Kasumi-1 (cell line): ENCODE results near the gene PGRMC2.
A peak's percentile ranks its signal among the peaks of the same experiment; 100 is the strongest.

Source experiments
- DNase-seq, 2 experiments: peaks; one replicate each; lab custom pipeline; 2025; lab: John Stamatoyannopoulos, UW

The PGRMC2 gene

GRCh38 chr4:128287141-128287870 lies at the start of gene PGRMC2:
Gene PGRMC2 (minus strand): TSS chr4:128287813. CDS start chr4:128287790, 23 bp downstream.
- DNase-seq: peak in 1 of 2 experiments; percentile 47

DNA sequence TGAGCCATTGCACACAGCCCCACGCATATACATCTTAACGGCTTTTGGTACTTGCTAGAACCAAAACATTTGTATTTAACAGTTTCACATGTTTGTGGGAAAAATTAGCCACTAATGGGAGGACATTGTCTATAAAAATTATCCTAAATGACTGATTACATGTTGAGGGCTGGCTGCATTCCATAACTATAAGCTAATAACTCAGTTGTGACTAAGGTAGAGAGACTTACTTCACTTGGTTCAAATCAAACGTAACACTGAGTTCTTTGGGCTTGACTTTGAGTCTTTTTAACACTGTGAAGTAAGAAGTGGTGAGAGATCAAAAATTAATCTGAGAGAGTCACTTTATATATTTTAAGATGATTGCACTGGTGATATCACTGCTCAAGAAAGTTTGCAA lies 47.9 kb upstream of the PGRMC2 start:
- DNase-seq: no peak

DNA sequence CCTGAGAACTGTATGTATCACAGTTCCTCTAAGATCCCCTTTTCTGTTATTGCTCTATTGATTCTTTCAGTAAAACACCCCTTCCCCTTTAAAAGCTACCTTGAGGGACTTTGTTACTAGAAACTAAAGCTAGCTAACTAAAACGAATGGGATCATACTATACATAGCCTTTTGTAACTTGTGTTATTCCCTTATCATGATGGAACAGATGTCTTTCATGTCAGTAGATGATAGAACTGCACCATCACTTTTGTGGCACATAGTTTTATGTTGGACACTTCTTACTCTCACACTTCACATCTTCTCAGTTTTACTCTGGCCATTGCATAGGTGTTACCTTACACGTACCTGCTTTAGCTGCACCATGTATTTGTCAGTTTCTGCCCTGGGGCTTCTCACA lies 46.6 kb upstream of the PGRMC2 start:
- DNase-seq: no peak

DNA sequence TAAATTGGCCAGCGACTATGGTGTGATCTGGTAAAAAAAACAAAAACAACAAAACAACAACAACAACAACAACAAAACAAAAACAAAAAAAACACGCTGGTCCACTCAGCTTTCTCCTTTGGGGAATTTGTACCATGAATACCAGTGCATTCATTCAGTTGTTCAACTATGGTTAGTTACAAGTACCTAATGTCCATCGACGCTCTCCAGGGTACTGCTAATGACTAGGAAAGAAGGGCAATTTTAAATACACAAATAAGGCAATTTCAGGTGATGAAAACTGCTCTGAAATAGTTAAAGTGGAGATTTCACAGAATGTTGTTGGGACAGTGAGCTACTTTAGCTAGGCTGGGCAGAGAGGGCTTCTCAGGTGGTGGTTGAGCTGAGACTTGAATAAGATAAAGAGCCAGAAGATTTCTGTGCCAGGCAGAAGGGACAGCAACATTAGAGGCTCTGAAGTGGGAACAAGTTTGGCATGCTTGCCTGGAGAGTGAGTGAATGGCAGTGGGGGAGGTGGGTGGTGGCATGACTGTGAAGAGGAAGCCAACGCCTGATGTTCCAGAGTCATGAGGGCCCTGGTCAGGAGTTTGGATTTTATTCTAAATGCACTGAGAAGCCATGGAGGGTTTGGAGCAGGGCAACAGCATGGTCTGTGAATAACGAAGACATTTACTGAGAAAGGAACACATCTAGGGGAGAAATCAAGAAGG lies 45.9 kb upstream of the PGRMC2 start:
- DNase-seq: peak; percentile 29 to 34

- peak in 1 of 2 experiments; percentile 8 for DNase-seq
These were observed 44.5 kb upstream of the PGRMC2 start for GRCh38 chr4:128332081-128332480.

DNA sequence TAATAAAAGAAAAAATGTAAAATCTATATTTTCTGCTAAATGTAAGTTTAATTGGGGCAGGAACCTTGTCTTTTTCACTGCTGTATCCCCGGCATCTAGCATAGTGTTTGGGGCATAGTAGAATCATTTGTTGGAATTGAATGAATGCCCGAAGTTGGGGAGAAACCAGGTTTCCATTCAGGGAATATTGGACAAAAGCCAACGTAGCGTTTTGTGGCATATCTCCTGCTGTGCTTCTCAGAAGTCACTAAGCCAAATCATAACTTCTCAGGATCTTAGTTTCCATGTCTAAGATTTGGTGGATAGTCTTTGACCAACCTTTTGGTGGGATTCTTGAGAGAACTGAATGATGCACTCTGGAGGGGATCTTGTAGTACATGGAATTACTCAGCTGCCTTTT lies 42.0 kb upstream of the PGRMC2 start:
- DNase-seq: no peak

- no peak for DNase-seq
These were observed 40.5 kb upstream of the PGRMC2 start for GRCh38 chr4:128328106-128328505.

GRCh38 chr4:128323401-128323800 lies 35.8 kb upstream of the PGRMC2 start:
- DNase-seq: no peak

- DNase-seq: no peak
These were observed 35.4 kb upstream of the PGRMC2 start for GRCh38 chr4:128322986-128323385.

DNA sequence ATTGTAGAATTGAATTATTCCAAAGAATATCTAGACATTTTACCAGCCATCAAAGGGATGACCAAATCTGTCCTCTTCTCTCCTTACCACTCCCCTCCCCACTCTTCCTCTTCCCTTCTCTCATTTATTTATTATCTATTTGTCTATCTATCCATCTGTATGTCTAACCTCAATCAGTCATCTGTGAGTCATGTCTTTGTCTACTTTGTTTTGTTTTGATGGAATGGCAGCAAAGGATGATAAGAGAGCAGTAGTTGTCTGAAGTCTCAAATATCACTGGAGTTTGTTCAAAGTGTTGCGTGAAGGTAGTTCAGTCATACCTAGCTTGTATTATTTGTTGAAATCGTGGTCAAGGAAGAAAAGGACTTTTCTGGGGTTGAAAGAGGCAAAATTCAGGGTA lies 34.7 kb upstream of the PGRMC2 start:
- no peak for DNase-seq

DNA sequence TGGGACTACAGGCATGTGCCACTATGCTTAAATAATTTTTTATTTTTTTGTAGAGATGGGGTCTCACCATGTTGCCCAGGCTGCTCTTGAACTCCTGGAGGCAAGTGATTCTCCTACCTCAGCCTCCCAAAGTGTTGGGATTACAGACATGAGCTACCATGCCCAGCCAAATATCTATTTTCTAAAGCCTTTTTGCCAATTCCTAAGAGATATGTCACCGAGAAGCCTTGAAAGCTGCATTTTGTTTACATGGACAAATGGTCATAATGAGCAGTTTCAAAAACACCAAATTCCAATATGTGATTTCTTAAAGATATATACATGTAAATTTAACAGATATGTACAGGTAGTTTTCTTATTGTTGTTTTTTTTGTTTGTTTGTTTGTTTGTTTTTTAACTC lies 33.0 kb upstream of the PGRMC2 start:
- no peak for DNase-seq

GRCh38 chr4:128315756-128316520 lies 28.3 kb upstream of the PGRMC2 start:
- no peak for DNase-seq

GRCh38 chr4:128311659-128312403 lies 24.2 kb upstream of the PGRMC2 start:
- DNase-seq: no peak

DNA sequence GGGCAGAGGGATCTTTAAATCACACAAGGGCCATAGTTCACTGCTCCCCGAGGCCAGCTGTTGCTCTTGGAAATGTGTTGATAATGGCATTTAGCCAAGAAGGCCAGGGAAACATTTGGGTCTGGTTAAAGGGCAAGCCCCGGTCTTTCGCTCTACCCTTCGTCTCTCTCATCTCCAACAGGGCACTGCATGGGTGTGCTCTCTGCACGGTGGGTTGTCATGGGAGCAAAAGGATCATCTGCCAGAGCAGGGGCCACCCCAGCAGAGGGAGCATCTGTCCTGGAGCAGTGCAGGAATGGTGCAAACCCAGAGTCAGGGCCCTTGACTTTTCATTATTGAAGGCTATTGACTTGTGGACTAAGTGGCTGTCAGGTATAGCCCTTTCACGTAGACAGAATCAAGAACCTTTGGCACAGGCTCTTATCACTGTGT lies 22.7 kb upstream of the PGRMC2 start:
- no peak for DNase-seq

DNA sequence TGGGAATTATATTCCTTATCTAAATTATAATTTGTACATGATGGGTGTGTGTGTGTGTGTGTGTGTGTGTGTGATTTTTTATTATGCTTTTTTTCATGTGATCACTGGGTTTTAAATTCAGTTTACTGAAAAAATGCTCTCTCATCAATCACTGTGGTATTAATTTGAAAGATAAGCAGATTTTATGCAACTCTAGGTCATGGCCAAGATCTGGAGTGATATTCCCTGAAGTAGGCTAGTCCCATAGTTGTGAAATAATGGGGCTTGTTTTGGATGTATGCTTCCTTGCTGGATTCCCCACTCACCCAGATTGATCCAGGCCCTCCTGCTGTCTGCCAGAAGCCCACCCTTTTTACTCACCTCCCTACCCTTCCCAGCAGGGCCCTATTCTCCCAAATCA lies 22.0 kb upstream of the PGRMC2 start:
- DNase-seq: no peak

- no peak for DNase-seq
These were observed 21.4 kb upstream of the PGRMC2 start for GRCh38 chr4:128308986-128309385.

DNA sequence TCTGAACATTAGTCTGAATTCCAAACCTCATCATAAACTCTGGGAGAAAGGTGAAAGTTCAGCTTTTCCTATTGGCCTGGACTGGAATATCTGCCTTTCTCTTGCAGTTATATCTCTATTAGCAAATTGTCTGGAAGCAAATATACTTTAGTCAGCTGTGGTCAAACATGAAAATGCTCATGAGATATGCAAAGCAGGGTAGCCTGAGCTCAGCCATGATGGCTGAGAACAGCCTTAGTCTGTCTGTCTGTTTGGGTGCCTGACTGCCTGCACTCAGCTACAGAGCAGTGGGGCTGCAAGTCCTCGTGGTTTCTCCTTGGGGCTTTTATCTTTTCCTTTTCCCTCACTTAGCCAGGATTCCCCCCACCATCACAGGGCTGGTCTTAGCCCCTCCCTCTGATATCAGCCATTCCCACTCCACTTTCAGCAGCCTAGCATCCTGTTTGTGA lies 19.5 kb upstream of the PGRMC2 start:
- no peak for DNase-seq

GRCh38 chr4:128305942-128306341 lies 18.3 kb upstream of the PGRMC2 start:
- no peak for DNase-seq

DNA sequence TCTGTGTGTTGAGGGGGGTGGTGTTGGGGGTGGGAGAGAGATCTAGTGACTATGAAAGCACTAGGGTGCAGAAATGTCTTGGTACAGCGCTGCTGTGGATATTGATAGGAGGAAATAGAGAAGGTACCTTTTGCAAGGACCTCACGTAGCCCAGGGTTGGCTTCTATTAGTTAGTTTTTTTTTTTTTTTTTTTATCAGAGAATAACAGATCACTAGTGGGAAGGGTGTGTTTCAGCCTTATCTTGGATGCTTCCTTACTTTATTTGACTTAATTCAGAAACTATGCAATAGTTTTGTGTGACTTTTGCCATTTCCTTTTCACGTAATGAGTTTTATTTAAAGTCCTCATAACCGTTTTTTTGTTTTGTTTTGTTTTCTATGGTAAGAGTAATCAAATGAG lies 16.4 kb upstream of the PGRMC2 start:
- DNase-seq: no peak

GRCh38 chr4:128303405-128303785 lies 15.8 kb upstream of the PGRMC2 start:
- no peak for DNase-seq

DNA sequence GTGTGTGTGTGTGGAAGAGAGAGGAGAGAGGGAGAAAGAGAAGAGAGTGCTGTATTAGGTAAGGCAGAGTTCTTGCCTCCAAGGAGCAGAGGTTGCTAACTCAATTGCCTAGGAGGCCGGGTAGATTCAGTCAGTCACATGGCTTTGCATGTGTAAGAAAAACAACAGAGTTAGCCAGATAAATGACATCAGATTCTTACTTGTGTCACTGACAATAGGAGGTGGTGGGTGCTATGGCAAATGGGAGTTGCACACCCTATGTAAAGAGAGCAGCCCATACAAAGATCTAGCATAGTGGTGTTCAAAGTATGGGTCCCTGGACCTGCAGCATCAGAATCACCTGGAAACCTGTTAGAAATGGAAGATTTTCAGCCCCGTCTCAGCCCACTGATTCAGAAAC lies 14.4 kb upstream of the PGRMC2 start:
- no peak for DNase-seq

GRCh38 chr4:128299848-128300247 lies 12.2 kb upstream of the PGRMC2 start:
- DNase-seq: no peak
